ENCODE measurements around the gene PCID2.

PCID2 gene

GRCh38 chr13:113150550-113151365 lies 57.7 kb downstream of the PCID2 start:
- no peak for TF ChIP-seq EZH2phosphoT487 (IDR thresholded peaks at IDR 0.05; ENCODE audit: low read length)
- no peak for TF ChIP-seq EZH2 (optimal IDR thresholded peaks at IDR 0.05; ENCODE audit: low read depth, low read length)
- no peak for TF ChIP-seq CTCF (IDR thresholded peaks at IDR 0.05; ENCODE audit: low read length)
- no peak overlapping the region for H3K9ac ChIP-seq (ENCODE audit: low read length)

GRCh38 chr13:113149711-113150549 lies 58.5 kb downstream of the PCID2 start:
- no peaks in the 10 kb centered on the region for H3K9me3 ChIP-seq (replicated peaks; ENCODE audit: insufficient read depth, low read length)
- H3K27ac ChIP-seq (ENCODE audit: low read length) = no peak overlapping the region
- peaks cover 4% of the 10 kb centered on the region; the same call in 1 of the 2 replicates for H3F3A ChIP-seq (ENCODE audit: insufficient read depth, low read length)
- H3K4me1 ChIP-seq (ENCODE audit: low read length) = peaks cover 12% of the 10 kb centered on the region
- H3K79me2 ChIP-seq (ENCODE audit: low read length) = no peaks in the 10 kb centered on the region
- H2AFZ ChIP-seq (ENCODE audit: low read length) = no peak overlapping the region
- H3K4me3 ChIP-seq (ENCODE audit: low read length) = no peak overlapping the region
- H4K20me1 ChIP-seq (ENCODE audit: insufficient read depth, low read length) = no peaks in the 10 kb centered on the region
- H3K9me2 ChIP-seq (replicated peaks; ENCODE audit: insufficient read depth, low read length) = no peaks in the 10 kb centered on the region
- no peak overlapping the region for H3K4me2 ChIP-seq (ENCODE audit: low read depth, low read length)
- H3K9ac ChIP-seq (ENCODE audit: low read length) = no peak overlapping the region
- peaks cover 59% of the 10 kb centered on the region for H3K27me3 ChIP-seq (replicated peaks; ENCODE audit: insufficient read depth, low read length)
- no peaks in the 10 kb centered on the region for H3K36me3 ChIP-seq (replicated peaks; ENCODE audit: insufficient read depth, low read length)
- no peak for TF ChIP-seq EZH2phosphoT487 (IDR thresholded peaks at IDR 0.05; ENCODE audit: low read length)
- no peak for TF ChIP-seq CTCF (IDR thresholded peaks at IDR 0.05; ENCODE audit: low read length)
- no peak for TF ChIP-seq EZH2 (optimal IDR thresholded peaks at IDR 0.05; ENCODE audit: low read depth, low read length)
- DNase-seq = no peak

More at GRCh38 chr13:113150550-113151365, 57.7 kb downstream of the PCID2 start:
- Histone ChIP-seq H3K79me2 (ENCODE audit: low read length) (no peaks in the 10 kb centered on the region), H3K4me1 (ENCODE audit: low read length) (peaks cover 12% of the 10 kb centered on the region), H3K27me3 (replicated peaks; ENCODE audit: insufficient read depth, low read length) (peaks cover 59% of the 10 kb centered on the region), H3K36me3 (replicated peaks; ENCODE audit: insufficient read depth, low read length) (no peaks in the 10 kb centered on the region), H3K27ac (ENCODE audit: low read length) (no peak overlapping the region), H3F3A (ENCODE audit: insufficient read depth, low read length) (peaks cover 4% of the 10 kb centered on the region; the same call in 1 of the 2 replicates), H3K4me3 (ENCODE audit: low read length) (no peak overlapping the region), H3K9me2 (replicated peaks; ENCODE audit: insufficient read depth, low read length) (no peaks in the 10 kb centered on the region), H2AFZ (ENCODE audit: low read length) (no peak overlapping the region), H3K9me3 (replicated peaks; ENCODE audit: insufficient read depth, low read length) (no peaks in the 10 kb centered on the region), H4K20me1 (ENCODE audit: insufficient read depth, low read length) (no peaks in the 10 kb centered on the region), H3K4me2 (ENCODE audit: low read depth, low read length) (no peak overlapping the region)
- DNase-seq = no peak

GRCh38 chr13:113148940-113149503 lies 59.4 kb downstream of the PCID2 start:
- no peak for TF ChIP-seq CTCF (IDR thresholded peaks at IDR 0.05; ENCODE audit: low read length)
- TF ChIP-seq EZH2 (optimal IDR thresholded peaks at IDR 0.05; ENCODE audit: low read depth, low read length) = no peak
- no peak for TF ChIP-seq EZH2phosphoT487 (IDR thresholded peaks at IDR 0.05; ENCODE audit: low read length)
- peaks cover 66% of the 10 kb centered on the region for H3K27me3 ChIP-seq (replicated peaks; ENCODE audit: insufficient read depth, low read length)
- H3K4me1 ChIP-seq (ENCODE audit: low read length) = peaks cover 12% of the 10 kb centered on the region
- H3K9me2 ChIP-seq (replicated peaks; ENCODE audit: insufficient read depth, low read length) = no peaks in the 10 kb centered on the region
- H3K4me2 ChIP-seq (ENCODE audit: low read depth, low read length) = no peak overlapping the region
- H2AFZ ChIP-seq (ENCODE audit: low read length) = no peak overlapping the region
- no peak overlapping the region for H3K27ac ChIP-seq (ENCODE audit: low read length)
- H3K36me3 ChIP-seq (replicated peaks; ENCODE audit: insufficient read depth, low read length) = no peaks in the 10 kb centered on the region
- no peak overlapping the region for H3K4me3 ChIP-seq (ENCODE audit: low read length)
- H3K9ac ChIP-seq (ENCODE audit: low read length) = no peak overlapping the region
- H3F3A ChIP-seq (ENCODE audit: insufficient read depth, low read length) = peaks cover 4% of the 10 kb centered on the region; the same call in 1 of the 2 replicates
- no peaks in the 10 kb centered on the region for H3K9me3 ChIP-seq (replicated peaks; ENCODE audit: insufficient read depth, low read length)
- DNase-seq = no peak
- H4K20me1 ChIP-seq (ENCODE audit: insufficient read depth, low read length) = no peaks in the 10 kb centered on the region
- no peaks in the 10 kb centered on the region for H3K79me2 ChIP-seq (ENCODE audit: low read length)

Measured in MM.1S (cell line).